ENCODE measurements around the gene MORN3. TPM values are rescaled to one million over a fixed set of nuclear protein-coding genes. Genes with fewer than 3 reads are reported as not detected.

The MORN3 gene
- total and polyA plus RNA-seq, 2 of the 8 experiments (the other 6 are each of a cell fraction or from before 2014, with no cell fraction given), result 0.39 to 0.93 TPM

DNA sequence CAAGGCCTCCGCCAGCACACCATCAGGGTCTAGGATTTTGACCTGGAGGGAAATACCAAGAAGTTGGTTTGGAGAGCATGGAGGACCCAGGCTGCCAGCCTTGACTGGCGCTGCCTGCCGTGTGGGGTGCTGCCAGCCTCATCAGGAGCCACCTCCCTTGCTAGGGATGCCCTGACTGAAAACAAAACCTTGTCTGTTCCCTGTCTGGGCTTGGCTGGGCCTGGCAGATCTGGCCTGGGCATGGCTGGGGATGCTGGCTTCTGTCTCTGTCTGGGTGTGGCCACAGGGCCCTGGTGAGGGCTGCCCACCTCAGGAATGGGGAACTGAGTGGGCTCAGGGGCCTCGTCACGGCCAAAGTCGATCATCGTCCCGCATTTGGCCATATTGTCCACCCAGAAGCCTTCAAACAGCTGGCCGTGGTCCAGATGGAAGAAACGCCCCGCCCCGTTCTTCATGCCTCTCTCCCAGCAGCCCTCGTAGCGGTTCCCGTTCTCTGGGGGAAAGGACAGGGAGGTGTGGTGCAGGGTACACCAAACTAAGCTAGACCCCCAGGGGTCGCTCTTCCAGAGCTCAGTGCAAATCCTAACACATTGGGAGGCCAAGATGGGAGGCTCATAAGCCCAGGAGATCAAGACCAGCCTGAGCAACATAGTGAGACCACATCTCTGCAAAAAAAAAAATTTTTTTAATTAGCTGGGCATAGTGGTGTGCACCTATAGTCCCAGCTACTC is 16.5 kb downstream of the MORN3 start:
- H3K27ac ChIP-seq (ENCODE audit: low read depth, low read length), result no peak overlapping the region

More for the DNA sequence above, 16.5 kb downstream of the MORN3 start:
- Histone ChIP-seq H3K27me3 (replicated peaks in 1 of 4; ENCODE audit: control insufficient read depth in 3 of 4, extremely low read depth in 1 of 4, insufficient read depth in 3 of 4, low read length in 3 of 4) (no peaks in the 10 kb centered on the region), H3K4me3 (ENCODE audit: extremely low read depth in 1 of 4, insufficient read depth in 2 of 4, low read depth in 3 of 4, low read length in 4 of 4) (no peak overlapping the region), H2AK5ac (ENCODE audit: low read depth, low read length) (no peak overlapping the region), H2BK5ac (ENCODE audit: low read depth, low read length) (no peak overlapping the region), H3K9me3 (ENCODE audit: insufficient read depth in 2 of 2, low read depth in 1 of 2, low read length in 1 of 2) (no peaks in the 10 kb centered on the region), H3K4ac (replicated peaks; ENCODE audit: insufficient read length, low read depth, low read length) (no peak overlapping the region), H3K79me1 (ENCODE audit: low read depth, low read length) (no peaks in the 10 kb centered on the region), H2BK20ac (ENCODE audit: low read length) (no peak overlapping the region), H2AFZ (ENCODE audit: low read length) (no peak overlapping the region), H3K23me2 (ENCODE audit: low read depth, low read length) (no peaks in the 10 kb centered on the region), H4K20me1 (replicated peaks in 1 of 2; ENCODE audit: control insufficient read depth in 1 of 2, insufficient read depth in 2 of 2, low read length in 2 of 2) (no peaks in the 10 kb centered on the region), H3K36me3 (ENCODE audit: control insufficient read depth in 2 of 4, insufficient read depth in 4 of 4, low read length in 3 of 4) (peaks cover 0 to 3% (median 0%) of the 10 kb centered on the region in 4 experiments; a peak in 1 of 8 replicates), H4K5ac (ENCODE audit: insufficient read length, low read depth, low read length) (no peak overlapping the region), H3K4me1 (replicated peaks in 1 of 4; ENCODE audit: control insufficient read depth in 3 of 4, insufficient read depth in 4 of 4, low read length in 3 of 4) (peaks cover 0 to 5% (median 2%) of the 10 kb centered on the region in 4 experiments; a peak in 3 of 7 replicates), H3K4me2 (ENCODE audit: insufficient read depth in 1 of 2, low read depth in 2 of 2, low read length in 2 of 2) (no peak overlapping the region), H3K56ac (replicated peaks; ENCODE audit: insufficient read length, low read depth, low read length) (no peak overlapping the region), H4K8ac (ENCODE audit: extremely low read depth, insufficient read depth, low read length) (no peak overlapping the region), H4K91ac (replicated peaks; ENCODE audit: insufficient read length, low read length) (no peak overlapping the region), H3K14ac (ENCODE audit: insufficient read length) (no peak overlapping the region), H2BK12ac (ENCODE audit: low read depth, low read length) (no peak overlapping the region), H3K9ac (replicated peaks in 1 of 4; ENCODE audit: extremely low read depth in 1 of 4, low read depth in 3 of 4, low read length in 3 of 4) (no peak overlapping the region), H3K18ac (ENCODE audit: extremely low read depth, low read length) (no peak overlapping the region), H3K23ac (ENCODE audit: insufficient read length) (no peak overlapping the region), H2BK15ac (ENCODE audit: low read length) (no peak overlapping the region), H2BK120ac (replicated peaks; ENCODE audit: low read depth, low read length) (no peak overlapping the region), H3K79me2 (ENCODE audit: control insufficient read depth in 1 of 2, insufficient read depth in 2 of 2, low read length in 2 of 2) (no peaks in the 10 kb centered on the region)
- DNase-seq (ENCODE audit: low read depth in 1 of 2, low spot score in 2 of 2), result no peak
- ChIA-PET POLR2A (ENCODE audit: partially characterized antibody) (interaction anchor here (0.8 to 1.8 kb wide), 8 partner anchors 9 to 73 kb away, joined by 3 to 15 read pairs (median 4); no protein-coding TSS in a partner anchor), CTCF (ENCODE audit: partially characterized antibody) (interaction anchor here (0.7 to 1.2 kb wide), 12 partner anchors 15 to 100 kb away, joined by 3 to 8 read pairs (median 4); partner anchors contain the start of gene MORN3)
- no peak for FAIRE-seq
- no peak for TF ChIP-seq CHD2 (IDR thresholded peaks at IDR 0.05; ENCODE audit: low read length)
- TF ChIP-seq CTCF (IDR thresholded peaks at IDR 0.05; ENCODE audit: control extremely low read depth in 1 of 3, insufficient read depth in 1 of 3, low read depth in 1 of 3, low read length in 3 of 3), result peak in 1 of 3 experiments; percentile 7; a peak in 1 of 4 replicates
- 95% methylated on average over 16 of the region's 16 CpGs; no CpG with 5 or more reads in 1 of the 2 experiments for WGBS, 2 experiments (ENCODE audit: extremely low coverage in 1 of 2, insufficient coverage in 1 of 2, insufficient read length in 1 of 2, insufficient replicate concordance in 2 of 2, low coverage in 1 of 2, low lambda C conversion rate in 2 of 2, missing lambda C conversion rate in 1 of 2)

All from H1 (cell line).